ENCODE measurements around the gene DTNBP1. TPM values are rescaled to one million over a fixed set of nuclear protein-coding genes. Genes with fewer than 3 reads are reported as not detected.

The DTNBP1 gene
- total and polyA plus RNA-seq, 4 donors: 3.1 to 6.0 (median 4.3) TPM

- no peaks in the 10 kb centered on the region for H3K4me1 ChIP-seq (ENCODE audit: control insufficient read depth in 4 of 4, insufficient read depth in 4 of 4, low read length in 3 of 4)
- no peak for DNase-seq (ENCODE audit: low spot score)
- 95% methylated on average over 5 of the region's 5 CpGs for whole genome bisulfite sequencing
- no peak overlapping the region for H3K9ac ChIP-seq (ENCODE audit: low read depth in 1 of 2, low read length in 2 of 2)
- H3K9me3 ChIP-seq (ENCODE audit: control insufficient read depth in 4 of 4, low read length in 3 of 4): no peaks in the 10 kb centered on the region
- no peak overlapping the region for H3K27ac ChIP-seq (ENCODE audit: low read depth in 1 of 2, low read length in 2 of 2)
- H3K36me3 ChIP-seq (ENCODE audit: control insufficient read depth in 4 of 4, insufficient read depth in 3 of 4, low read depth in 1 of 4, low read length in 3 of 4): no peaks in the 10 kb centered on the region
- H3K4me3 ChIP-seq (ENCODE audit: low read depth in 1 of 3, low read length in 3 of 3): no peak overlapping the region
- TF ChIP-seq JUND (IDR thresholded peaks at IDR 0.05) (no peak), EGR1 (IDR thresholded peaks at IDR 0.05; ENCODE audit: low read depth in 2 of 2) (no peak), GABPA (IDR thresholded peaks at IDR 0.05 in 1 of 2, conservative IDR thresholded peaks at IDR 0.05 in 1 of 2) (no peak), FOXA1 (IDR thresholded peaks at IDR 0.05) (no peak), TAF1 (conservative IDR thresholded peaks at IDR 0.05) (no peak), SP1 (IDR thresholded peaks at IDR 0.05) (no peak), HNF4A (conservative IDR thresholded peaks at IDR 0.05) (no peak), YY1 (IDR thresholded peaks at IDR 0.05) (no peak)
- TF ChIP-seq, protein P1, sequence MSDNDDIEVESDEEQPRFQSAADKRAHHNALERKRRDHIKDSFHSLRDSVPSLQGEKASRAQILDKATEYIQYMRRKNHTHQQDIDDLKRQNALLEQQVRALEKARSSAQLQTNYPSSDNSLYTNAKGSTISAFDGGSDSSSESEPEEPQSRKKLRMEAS (IDR thresholded peaks at IDR 0.05): no peak
- TF ChIP-seq, protein P2, sequence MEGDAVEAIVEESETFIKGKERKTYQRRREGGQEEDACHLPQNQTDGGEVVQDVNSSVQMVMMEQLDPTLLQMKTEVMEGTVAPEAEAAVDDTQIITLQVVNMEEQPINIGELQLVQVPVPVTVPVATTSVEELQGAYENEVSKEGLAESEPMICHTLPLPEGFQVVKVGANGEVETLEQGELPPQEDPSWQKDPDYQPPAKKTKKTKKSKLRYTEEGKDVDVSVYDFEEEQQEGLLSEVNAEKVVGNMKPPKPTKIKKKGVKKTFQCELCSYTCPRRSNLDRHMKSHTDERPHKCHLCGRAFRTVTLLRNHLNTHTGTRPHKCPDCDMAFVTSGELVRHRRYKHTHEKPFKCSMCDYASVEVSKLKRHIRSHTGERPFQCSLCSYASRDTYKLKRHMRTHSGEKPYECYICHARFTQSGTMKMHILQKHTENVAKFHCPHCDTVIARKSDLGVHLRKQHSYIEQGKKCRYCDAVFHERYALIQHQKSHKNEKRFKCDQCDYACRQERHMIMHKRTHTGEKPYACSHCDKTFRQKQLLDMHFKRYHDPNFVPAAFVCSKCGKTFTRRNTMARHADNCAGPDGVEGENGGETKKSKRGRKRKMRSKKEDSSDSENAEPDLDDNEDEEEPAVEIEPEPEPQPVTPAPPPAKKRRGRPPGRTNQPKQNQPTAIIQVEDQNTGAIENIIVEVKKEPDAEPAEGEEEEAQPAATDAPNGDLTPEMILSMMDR (IDR thresholded peaks at IDR 0.05; ENCODE audit: low read depth, low read length, missing input control): no peak
- no peaks in the 10 kb centered on the region for H3K27me3 ChIP-seq (ENCODE audit: control insufficient read depth in 4 of 4, insufficient read depth in 4 of 4, low read length in 3 of 4)
Measured at GRCh38 chr6:15555101-15556038, 107.5 kb downstream of the DTNBP1 start.

DNA sequence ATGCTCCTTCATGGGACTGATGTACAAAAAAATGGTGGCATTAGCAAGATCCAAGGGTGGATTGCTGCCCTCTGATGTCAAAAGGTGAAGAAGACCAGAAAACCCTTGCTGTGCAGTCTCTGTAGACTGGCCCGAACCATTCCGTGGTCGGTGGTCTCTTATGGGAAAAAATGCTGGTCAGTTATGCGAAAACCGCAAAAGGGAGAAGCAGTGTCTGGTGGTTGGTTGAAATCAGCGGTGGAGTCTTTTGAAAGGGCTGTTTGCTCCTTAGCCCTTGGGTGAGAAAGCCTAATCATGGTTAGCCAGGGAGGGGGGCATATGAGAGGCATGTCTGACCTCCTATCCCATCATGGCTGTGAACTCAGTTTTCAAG is 108.1 kb downstream of the DTNBP1 start:
- H3K9ac ChIP-seq (ENCODE audit: low read depth in 1 of 2, low read length in 2 of 2): no peak overlapping the region
- no peak overlapping the region for H3K27ac ChIP-seq (ENCODE audit: low read depth in 1 of 2, low read length in 2 of 2)
- 98% methylated on average over 6 of the region's 6 CpGs for WGBS
- H3K27me3 ChIP-seq (ENCODE audit: control insufficient read depth in 4 of 4, insufficient read depth in 4 of 4, low read length in 3 of 4): no peaks in the 10 kb centered on the region
- no peaks in the 10 kb centered on the region for H3K36me3 ChIP-seq (ENCODE audit: control insufficient read depth in 4 of 4, insufficient read depth in 3 of 4, low read depth in 1 of 4, low read length in 3 of 4)
- no peaks in the 10 kb centered on the region for H3K9me3 ChIP-seq (ENCODE audit: control insufficient read depth in 4 of 4, low read length in 3 of 4)
- TF ChIP-seq ZBTB33 (IDR thresholded peaks at IDR 0.05): no peak
- TF ChIP-seq TAF1 (conservative IDR thresholded peaks at IDR 0.05): no peak
- no peak for TF ChIP-seq RXRA (IDR thresholded peaks at IDR 0.05)
- TF ChIP-seq HNF4A (conservative IDR thresholded peaks at IDR 0.05): no peak
- TF ChIP-seq FOXA2 (IDR thresholded peaks at IDR 0.05): no peak
- no peak for TF ChIP-seq RAD21 (IDR thresholded peaks at IDR 0.05)
- TF ChIP-seq REST (IDR thresholded peaks at IDR 0.05): no peak
- TF ChIP-seq EGR1 (IDR thresholded peaks at IDR 0.05; ENCODE audit: low read depth in 2 of 2): no peak
- TF ChIP-seq FOXA1 (IDR thresholded peaks at IDR 0.05): no peak
- TF ChIP-seq YY1 (IDR thresholded peaks at IDR 0.05): no peak
- TF ChIP-seq HNF4G (IDR thresholded peaks at IDR 0.05): no peak
- TF ChIP-seq, protein P3, sequence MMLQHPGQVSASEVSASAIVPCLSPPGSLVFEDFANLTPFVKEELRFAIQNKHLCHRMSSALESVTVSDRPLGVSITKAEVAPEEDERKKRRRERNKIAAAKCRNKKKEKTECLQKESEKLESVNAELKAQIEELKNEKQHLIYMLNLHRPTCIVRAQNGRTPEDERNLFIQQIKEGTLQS (IDR thresholded peaks at IDR 0.05): no peak
- no peak for DNase-seq (ENCODE audit: low spot score)
- H3K4me3 ChIP-seq (ENCODE audit: low read depth in 1 of 3, low read length in 3 of 3): no peak overlapping the region
- no peaks in the 10 kb centered on the region for H3K4me1 ChIP-seq (ENCODE audit: control insufficient read depth in 4 of 4, insufficient read depth in 4 of 4, low read length in 3 of 4)

Measured in liver (tissue), 9 donors.